Measurements from ENCODE around the gene CAMTA1. TPM values are rescaled to one million over a fixed set of nuclear protein-coding genes. Genes with fewer than 3 reads are reported as not detected.

Gene CAMTA1
- total RNA-seq, 1 experiment from 2014 or later: 85.2 TPM

- Histone ChIP-seq H3K9me3 (ENCODE audit: low read depth, low read length, poor library complexity, severe bottlenecking) (no peaks in the 10 kb centered on the region), H3K27me3 (replicated peaks; ENCODE audit: insufficient read depth, low read depth, low read length, poor library complexity) (peaks cover 33% of the 10 kb centered on the region), H3K36me3 (ENCODE audit: insufficient read depth, low read length, poor library complexity, severe bottlenecking) (no peaks in the 10 kb centered on the region), H3K27ac (ENCODE audit: low read depth, low read length, poor library complexity, severe bottlenecking) (no peak overlapping the region), H3K4me3 (ENCODE audit: low read depth, low read length, poor library complexity, severe bottlenecking) (no peak overlapping the region), H3K4me1 (ENCODE audit: insufficient read depth, low read length, poor library complexity, severe bottlenecking) (no peaks in the 10 kb centered on the region)
- DNase-seq (ENCODE audit: low spot score): no peak
- CTCF ChIA-PET: no interaction called here
- no peak for TF ChIP-seq EZH2 (IDR thresholded peaks at IDR 0.05; ENCODE audit: borderline replicate concordance, low read depth, low read length, poor library complexity, severe bottlenecking)
- no peak for TF ChIP-seq CTCF (conservative IDR thresholded peaks at IDR 0.05; ENCODE audit: low read depth, low read length)
- BruUV-seq (replicated peaks): no TSS peak
- intact Hi-C loops (cut with micrococcal nuclease; ENCODE audit: unreplicated experiment): no loop called here
- POLR2A ChIA-PET (ENCODE audit: low non-redundant PET): no interaction called here
Observed at GRCh38 chr1:6995789-6996188, 210.5 kb downstream of the CAMTA1 start.

- no peak overlapping the region for H3K4me3 ChIP-seq (ENCODE audit: low read depth, low read length, poor library complexity, severe bottlenecking)
- ChIA-PET POLR2A (ENCODE audit: low non-redundant PET) (no interaction called here), CTCF (no interaction called here)
- no peaks in the 10 kb centered on the region for H3K4me1 ChIP-seq (ENCODE audit: insufficient read depth, low read length, poor library complexity, severe bottlenecking)
- no peak for TF ChIP-seq EZH2 (IDR thresholded peaks at IDR 0.05; ENCODE audit: borderline replicate concordance, low read depth, low read length, poor library complexity, severe bottlenecking)
- no peak for TF ChIP-seq CTCF (conservative IDR thresholded peaks at IDR 0.05; ENCODE audit: low read depth, low read length)
- no peaks in the 10 kb centered on the region for H3K9me3 ChIP-seq (ENCODE audit: low read depth, low read length, poor library complexity, severe bottlenecking)
- BruUV-seq (replicated peaks): no TSS peak
- intact Hi-C loops (cut with micrococcal nuclease; ENCODE audit: unreplicated experiment): no loop called here
- H3K27me3 ChIP-seq (replicated peaks; ENCODE audit: insufficient read depth, low read depth, low read length, poor library complexity): peaks cover 33% of the 10 kb centered on the region
- no peak overlapping the region for H3K27ac ChIP-seq (ENCODE audit: low read depth, low read length, poor library complexity, severe bottlenecking)
- DNase-seq (ENCODE audit: low spot score): no peak
- no peaks in the 10 kb centered on the region for H3K36me3 ChIP-seq (ENCODE audit: insufficient read depth, low read length, poor library complexity, severe bottlenecking)
Observed at GRCh38 chr1:6996371-6996770, 211.1 kb downstream of the CAMTA1 start.

GRCh38 chr1:6996866-6997265 lies 211.6 kb downstream of the CAMTA1 start:
- H3K36me3 ChIP-seq (ENCODE audit: insufficient read depth, low read length, poor library complexity, severe bottlenecking): no peaks in the 10 kb centered on the region
- TF ChIP-seq CTCF (conservative IDR thresholded peaks at IDR 0.05; ENCODE audit: low read depth, low read length) (no peak), EZH2 (IDR thresholded peaks at IDR 0.05; ENCODE audit: borderline replicate concordance, low read depth, low read length, poor library complexity, severe bottlenecking) (no peak)
- no peak for DNase-seq (ENCODE audit: low spot score)
- H3K9me3 ChIP-seq (ENCODE audit: low read depth, low read length, poor library complexity, severe bottlenecking): no peaks in the 10 kb centered on the region
- CTCF ChIA-PET: no interaction called here
- H3K4me3 ChIP-seq (ENCODE audit: low read depth, low read length, poor library complexity, severe bottlenecking): no peak overlapping the region
- BruUV-seq (replicated peaks): no TSS peak
- intact Hi-C loops (cut with micrococcal nuclease; ENCODE audit: unreplicated experiment): no loop called here
- POLR2A ChIA-PET (ENCODE audit: low non-redundant PET): no interaction called here
- peaks cover 32% of the 10 kb centered on the region for H3K27me3 ChIP-seq (replicated peaks; ENCODE audit: insufficient read depth, low read depth, low read length, poor library complexity)
- H3K27ac ChIP-seq (ENCODE audit: low read depth, low read length, poor library complexity, severe bottlenecking): no peak overlapping the region
- no peaks in the 10 kb centered on the region for H3K4me1 ChIP-seq (ENCODE audit: insufficient read depth, low read length, poor library complexity, severe bottlenecking)

Data from A673 (cell line).